ENCODE data around the gene ICAM4.

GRCh38 chr19:10295847-10296591 is 9.3 kb downstream of the ICAM4 start:
- no peak for TF ChIP-seq CTCF (IDR thresholded peaks at IDR 0.05)
- TF ChIP-seq POLR2A (IDR thresholded peaks at IDR 0.05), result no peak

All from Peyer's patch (tissue), 4 donors.